NCI-H2107 treated with DMSO at 0.1 percent for 48 hours (cell line): ENCODE data around the gene VWA7.
A peak's percentile ranks its signal among the peaks of the same experiment; 100 is the strongest.

Source experiments
- DNase-seq: peaks from one replicate; lab custom pipeline; 2025; ENCODE audit not compliant: unreplicated experiment; lab: John Stamatoyannopoulos, UW

The VWA7 gene

GRCh38 chr6:31778999-31779885, 2.1 kb upstream of the VWA7 start:
- no peak for DNase-seq

GRCh38 chr6:31778193-31778592, 1.1 kb upstream of the VWA7 start:
- DNase-seq, result no peak

GRCh38 chr6:31777667-31778050, 531 bp upstream of the VWA7 start:
- DNase-seq, result no peak

GRCh38 chr6:31776485-31776988, 591 bp downstream of the VWA7 start:
- no peak for DNase-seq

- DNase-seq, result no peak
These were observed 1.3 kb downstream of the VWA7 start for GRCh38 chr6:31775633-31776484.

GRCh38 chr6:31775184-31775583, 1.9 kb downstream of the VWA7 start:
- DNase-seq, result no peak

GRCh38 chr6:31771992-31772358, 5.2 kb downstream of the VWA7 start:
- no peak for DNase-seq

GRCh38 chr6:31770860-31771259, 6.3 kb downstream of the VWA7 start:
- DNase-seq, result no peak

- peak; percentile 2 for DNase-seq
These were observed 7.3 kb downstream of the VWA7 start for GRCh38 chr6:31769684-31770371.

- DNase-seq, result no peak
These were observed 8.5 kb downstream of the VWA7 start for GRCh38 chr6:31768363-31769257.

- DNase-seq, result no peak
These were observed 10.0 kb downstream of the VWA7 start for GRCh38 chr6:31767096-31767645.

GRCh38 chr6:31765910-31766794, 11.0 kb downstream of the VWA7 start:
- DNase-seq, result no peak

GRCh38 chr6:31765559-31765909, 11.6 kb downstream of the VWA7 start:
- DNase-seq, result no peak

- no peak for DNase-seq
These were observed 12.9 kb downstream of the VWA7 start for GRCh38 chr6:31764198-31764597.

- no peak for DNase-seq
These were observed 13.5 kb downstream of the VWA7 start for GRCh38 chr6:31763619-31763940.

- no peak for DNase-seq
These were observed 14.1 kb downstream of the VWA7 start for GRCh38 chr6:31762878-31763618.

GRCh38 chr6:31762356-31762755, 14.8 kb downstream of the VWA7 start, which contains the start of gene SAPCD1:
Gene SAPCD1 (plus strand): TSS chr6:31762656. CDS start chr6:31763055, 399 bp downstream.
- no peak for DNase-seq

GRCh38 chr6:31761343-31761742, 15.8 kb downstream of the VWA7 start:
- DNase-seq, result no peak
